Mesendoderm (in vitro differentiated cells): ENCODE results near the gene FKTN.
A peak's percentile ranks its signal among the peaks of the same experiment; 100 is the strongest.

Experiments
- DNase-seq: peaks from one replicate; pipeline ENCODE4 v3.0.0; 2013
- H2AK5ac ChIP-seq: 2 replicates; pipeline ENCODE4 v1.6.1; 2013; ENCODE audit warnings: low read length, inconsistent platforms
- H2BK120ac ChIP-seq: 2 replicates; pipeline ENCODE4 v1.6.1; 2013; ENCODE audit warnings: low read depth, mild to moderate bottlenecking, low read length, moderate library complexity, mixed read lengths
- H2BK15ac ChIP-seq: replicated peaks from 2 replicates; pipeline ENCODE4 v1.6.1; 2013; ENCODE audit warnings: low read depth, mild to moderate bottlenecking, moderate library complexity
- H2BK5ac ChIP-seq: 2 replicates; pipeline ENCODE4 v1.6.1; 2013; ENCODE audit warnings: low read length, inconsistent platforms
- H3K18ac ChIP-seq: 2 replicates; pipeline ENCODE4 v1.6.1; 2013; ENCODE audit warnings: mild to moderate bottlenecking, low read length, mixed read lengths
- H3K23ac ChIP-seq: one replicate; pipeline ENCODE4 v1.6.1; 2013; ENCODE audit warnings: low read length
- H3K27ac ChIP-seq: 2 replicates; pipeline ENCODE4 v1.5.1; 2013; ENCODE audit warnings: low read depth, mild to moderate bottlenecking, inconsistent platforms, low read length, moderate library complexity
- H3K27me3 ChIP-seq: 2 replicates; pipeline ENCODE4 v1.6.1; 2013; ENCODE audit warnings: low read length, control low read depth, mild to moderate bottlenecking, inconsistent platforms; ENCODE audit not compliant: insufficient read depth, poor library complexity
- H3K36me3 ChIP-seq: 2 replicates; pipeline ENCODE4 v1.6.1; 2013; ENCODE audit warnings: low read length, inconsistent platforms; ENCODE audit not compliant: control insufficient read depth, insufficient read depth
- H3K4ac ChIP-seq: one replicate; pipeline ENCODE4 v1.6.1; 2013; ENCODE audit warnings: low read depth, mild to moderate bottlenecking, low read length, moderate library complexity
- H3K4me1 ChIP-seq: 2 replicates; pipeline ENCODE4 v1.6.1; 2013; ENCODE audit warnings: low read depth, low read length, inconsistent platforms; ENCODE audit not compliant: control insufficient read depth
- H3K4me2 ChIP-seq: 2 replicates; pipeline ENCODE4 v1.6.1; 2013; ENCODE audit warnings: low read length
- H3K4me3 ChIP-seq: 2 replicates; pipeline ENCODE4 v1.5.1; 2013; ENCODE audit warnings: mild to moderate bottlenecking, low read length
- H3K56ac ChIP-seq: one replicate; pipeline ENCODE4 v1.6.1; 2013; ENCODE audit warnings: low read length
- H3K79me1 ChIP-seq: 2 replicates; pipeline ENCODE4 v1.6.1; 2013; ENCODE audit warnings: low read length, inconsistent platforms
- H3K79me2 ChIP-seq: 2 replicates; pipeline ENCODE4 v1.6.1; 2013; ENCODE audit warnings: mild to moderate bottlenecking, low read length; ENCODE audit not compliant: control insufficient read depth, insufficient read depth
- H3K9ac ChIP-seq: 2 replicates; pipeline ENCODE4 v1.6.1; 2013; ENCODE audit warnings: low read length, inconsistent platforms
- H4K5ac ChIP-seq: one replicate; pipeline ENCODE4 v1.6.1; 2013; ENCODE audit warnings: low read length
- H4K8ac ChIP-seq: one replicate; pipeline ENCODE4 v1.6.1; 2013; ENCODE audit warnings: low read depth, mild to moderate bottlenecking, control low read depth, low read length, moderate library complexity
- WGBS: extraction: QIAGEN DNeasy Blood & Tissue Kit; methylation state at CpG from one replicate; pipeline ENCODE4 v1.1.7; 2013; ENCODE audit warnings: low lambda C conversion rate, missing lambda C conversion rate; ENCODE audit not compliant: insufficient coverage; ENCODE audit errors: extremely low coverage; 5-methylcytosine and 5-hydroxymethylcytosine counted together

Gene FKTN

GRCh38 chr9:105679257-105680022 is 121.5 kb downstream of the FKTN start:
- no peaks in the 10 kb centered on the region for H3K79me2 ChIP-seq
- H2BK15ac ChIP-seq = no peak overlapping the region
- no peak overlapping the region for H3K4ac ChIP-seq
- H4K8ac ChIP-seq = no peak overlapping the region
- no peak overlapping the region for H3K27ac ChIP-seq
- DNase-seq = no peak
- no peak overlapping the region for H3K18ac ChIP-seq
- H3K9ac ChIP-seq = no peak overlapping the region
- H3K56ac ChIP-seq = no peak overlapping the region
- no peaks in the 10 kb centered on the region for H3K27me3 ChIP-seq
- no peak overlapping the region for H2AK5ac ChIP-seq
- no peak overlapping the region for H3K23ac ChIP-seq
- H3K79me1 ChIP-seq = no peaks in the 10 kb centered on the region
- H2BK5ac ChIP-seq = no peak overlapping the region
- no peak overlapping the region for H2BK120ac ChIP-seq
- no peaks in the 10 kb centered on the region for H3K36me3 ChIP-seq
- H4K5ac ChIP-seq = no peak overlapping the region
- H3K4me3 ChIP-seq = no peak overlapping the region
- no peak overlapping the region for H3K4me2 ChIP-seq
- H3K4me1 ChIP-seq = peaks cover 8% of the 10 kb centered on the region
- no CpG with 5 or more reads among the region's 8 CpGs for WGBS

GRCh38 chr9:105681313-105681712 is 123.4 kb downstream of the FKTN start:
- peaks cover 8% of the 10 kb centered on the region for H3K4me1 ChIP-seq
- no peaks in the 10 kb centered on the region for H3K79me1 ChIP-seq
- no peak overlapping the region for H3K27ac ChIP-seq
- H3K4me3 ChIP-seq = no peak overlapping the region
- no peak for DNase-seq
- no peak overlapping the region for H2AK5ac ChIP-seq
- H3K79me2 ChIP-seq = no peaks in the 10 kb centered on the region
- no peak overlapping the region for H3K4ac ChIP-seq
- H3K23ac ChIP-seq = no peak overlapping the region
- no peak overlapping the region for H3K9ac ChIP-seq
- H2BK15ac ChIP-seq = no peak overlapping the region
- no peak overlapping the region for H3K18ac ChIP-seq
- no peak overlapping the region for H3K4me2 ChIP-seq
- H4K5ac ChIP-seq = no peak overlapping the region
- no CpG with 5 or more reads among the region's 2 CpGs for WGBS
- H2BK5ac ChIP-seq = no peak overlapping the region
- H3K36me3 ChIP-seq = no peaks in the 10 kb centered on the region
- H3K27me3 ChIP-seq = no peaks in the 10 kb centered on the region
- no peak overlapping the region for H2BK120ac ChIP-seq
- no peak overlapping the region for H4K8ac ChIP-seq
- no peak overlapping the region for H3K56ac ChIP-seq

- H3K4me3 ChIP-seq = no peak overlapping the region
- no peak overlapping the region for H3K4me2 ChIP-seq
- no peak overlapping the region for H3K27ac ChIP-seq
- peaks cover 7% of the 10 kb centered on the region for H3K4me1 ChIP-seq
- no CpG with 5 or more reads among the region's 1 CpG for WGBS
- no peak overlapping the region for H4K8ac ChIP-seq
- no peaks in the 10 kb centered on the region for H3K79me2 ChIP-seq
- no peak overlapping the region for H3K9ac ChIP-seq
- no peak overlapping the region for H3K23ac ChIP-seq
- no peaks in the 10 kb centered on the region for H3K36me3 ChIP-seq
- H3K4ac ChIP-seq = no peak overlapping the region
- H2BK5ac ChIP-seq = no peak overlapping the region
- no peak overlapping the region for H4K5ac ChIP-seq
- no peaks in the 10 kb centered on the region for H3K79me1 ChIP-seq
- no peak overlapping the region for H2AK5ac ChIP-seq
- peak; percentile 59 for DNase-seq
- no peak overlapping the region for H2BK120ac ChIP-seq
- no peak overlapping the region for H2BK15ac ChIP-seq
- H3K18ac ChIP-seq = no peak overlapping the region
- no peak overlapping the region for H3K56ac ChIP-seq
- no peaks in the 10 kb centered on the region for H3K27me3 ChIP-seq
Observed at GRCh38 chr9:105681724-105682123, 123.8 kb downstream of the FKTN start.

GRCh38 chr9:105683688-105684275 is 125.9 kb downstream of the FKTN start:
- Histone ChIP-seq H2BK120ac (no peak overlapping the region), H3K9ac (no peak overlapping the region), H3K79me1 (no peaks in the 10 kb centered on the region), H3K27ac (no peak overlapping the region), H4K5ac (no peak overlapping the region), H3K4ac (no peak overlapping the region), H4K8ac (no peak overlapping the region), H3K4me2 (no peak overlapping the region), H2AK5ac (no peak overlapping the region), H3K56ac (no peak overlapping the region), H3K36me3 (no peaks in the 10 kb centered on the region), H3K4me3 (no peak overlapping the region), H3K4me1 (peaks cover 4% of the 10 kb centered on the region), H3K23ac (no peak overlapping the region), H3K18ac (no peak overlapping the region), H3K27me3 (no peaks in the 10 kb centered on the region), H2BK15ac (no peak overlapping the region), H3K79me2 (no peaks in the 10 kb centered on the region), H2BK5ac (no peak overlapping the region)
- WGBS = no CpG with 5 or more reads among the region's 1 CpG
- no peak for DNase-seq

GRCh38 chr9:105686936-105687335 is 129.0 kb downstream of the FKTN start:
- H3K9ac ChIP-seq = no peak overlapping the region
- WGBS = no CpG with 5 or more reads among the region's 4 CpGs
- no peaks in the 10 kb centered on the region for H3K27me3 ChIP-seq
- no peak overlapping the region for H2AK5ac ChIP-seq
- H2BK5ac ChIP-seq = no peak overlapping the region
- no peak overlapping the region for H3K27ac ChIP-seq
- H3K4me3 ChIP-seq = no peak overlapping the region
- no peak overlapping the region for H3K23ac ChIP-seq
- no peak overlapping the region for H2BK120ac ChIP-seq
- H4K8ac ChIP-seq = no peak overlapping the region
- H2BK15ac ChIP-seq = no peak overlapping the region
- H3K79me2 ChIP-seq = no peaks in the 10 kb centered on the region
- no peaks in the 10 kb centered on the region for H3K79me1 ChIP-seq
- H3K4me2 ChIP-seq = no peak overlapping the region
- H3K4ac ChIP-seq = no peak overlapping the region
- H3K4me1 ChIP-seq = no peaks in the 10 kb centered on the region
- H4K5ac ChIP-seq = no peak overlapping the region
- no peaks in the 10 kb centered on the region for H3K36me3 ChIP-seq
- no peak overlapping the region for H3K18ac ChIP-seq
- no peak overlapping the region for H3K56ac ChIP-seq
- no peak for DNase-seq
